Trophoblast cell (in vitro differentiated cells and primary cell): ENCODE measurements around the gene HNF4A.

Experiments used
- DNase-seq, 2 donors: peaks; one replicate each; pipeline ENCODE4 v3.0.0-alpha.2; 2016
- H2AFZ ChIP-seq: 2 replicates; pipeline ENCODE4 v1.6.1; 2013; ENCODE audit warnings: low read length, moderate library complexity, mild to moderate bottlenecking; ENCODE audit not compliant: insufficient read depth, poor library complexity
- H2AK5ac ChIP-seq: 2 replicates; pipeline ENCODE4 v1.6.1; 2013; ENCODE audit warnings: mild to moderate bottlenecking, low read length
- H2BK120ac ChIP-seq: 2 replicates; pipeline ENCODE4 v1.6.1; 2013; ENCODE audit warnings: low read length, mild to moderate bottlenecking, moderate library complexity; ENCODE audit not compliant: insufficient read depth, poor library complexity
- H2BK12ac ChIP-seq: 2 replicates; pipeline ENCODE4 v1.6.1; 2013; ENCODE audit warnings: mild to moderate bottlenecking, low read length, moderate library complexity
- H2BK5ac ChIP-seq: 2 replicates; pipeline ENCODE4 v1.6.1; 2013; ENCODE audit warnings: low read length, low read depth, moderate library complexity, mild to moderate bottlenecking; ENCODE audit not compliant: poor library complexity
- H3K14ac ChIP-seq: 2 replicates; pipeline ENCODE4 v1.6.1; 2013; ENCODE audit warnings: mild to moderate bottlenecking, low read length
- H3K18ac ChIP-seq: 2 replicates; pipeline ENCODE4 v1.6.1; 2013; ENCODE audit warnings: mild to moderate bottlenecking, low read length
- H3K23ac ChIP-seq: 2 replicates; pipeline ENCODE4 v1.6.1; 2013; ENCODE audit warnings: low read length
- H3K27ac ChIP-seq: 2 replicates; pipeline ENCODE4 v1.5.1; 2013; ENCODE audit warnings: low read depth, mild to moderate bottlenecking, inconsistent platforms, low read length, moderate library complexity
- H3K27me3 ChIP-seq: 2 replicates; pipeline ENCODE4 v1.6.1; 2013; ENCODE audit warnings: inconsistent platforms, mild to moderate bottlenecking, low read length, moderate library complexity; ENCODE audit not compliant: insufficient read depth
- H3K36me3 ChIP-seq, 2 experiments: 1 replicate in 1 of 2; 2 replicates in 1 of 2; pipeline ENCODE4 v1.6.1; 2013; ENCODE audit warnings: low read length in 2 of 2, mild to moderate bottlenecking in 2 of 2, moderate library complexity in 1 of 2; ENCODE audit not compliant: insufficient read depth in 2 of 2, control insufficient read depth in 1 of 2
- H3K4ac ChIP-seq: 2 replicates; pipeline ENCODE4 v1.6.1; 2013; ENCODE audit warnings: low read depth, mild to moderate bottlenecking, low read length, moderate library complexity
- H3K4me1 ChIP-seq, 2 experiments: 1 replicate in 1 of 2; 2 replicates in 1 of 2; pipeline ENCODE4 v1.6.1; 2013; ENCODE audit warnings: low read length in 2 of 2, mild to moderate bottlenecking in 2 of 2, moderate library complexity in 1 of 2; ENCODE audit not compliant: insufficient read depth in 2 of 2, control insufficient read depth in 1 of 2
- H3K4me2 ChIP-seq: 2 replicates; pipeline ENCODE4 v1.6.1; 2013; ENCODE audit warnings: inconsistent platforms, mild to moderate bottlenecking, low read length, moderate library complexity
- H3K4me3 ChIP-seq: 2 replicates; pipeline ENCODE4 v1.5.1; 2013; ENCODE audit warnings: mild to moderate bottlenecking, low read depth, low read length, inconsistent platforms
- H3K79me1 ChIP-seq: one replicate; pipeline ENCODE4 v1.6.1; 2013; ENCODE audit warnings: low read length
- H3K79me2 ChIP-seq: 2 replicates; pipeline ENCODE4 v1.6.1; 2013; ENCODE audit warnings: low read length, mild to moderate bottlenecking; ENCODE audit not compliant: control insufficient read depth, insufficient read depth, poor library complexity
- H3K9ac ChIP-seq: 2 replicates; pipeline ENCODE4 v1.6.1; 2013; ENCODE audit warnings: mild to moderate bottlenecking, low read length
- H3K9me3 ChIP-seq: 2 replicates; pipeline ENCODE4 v1.6.1; 2013; ENCODE audit warnings: low read depth, mild to moderate bottlenecking, control low read depth, inconsistent platforms, low read length; ENCODE audit not compliant: insufficient read depth
- H4K12ac ChIP-seq: 2 replicates; pipeline ENCODE4 v1.6.1; 2013; ENCODE audit warnings: low read depth, mild to moderate bottlenecking, low read length, moderate library complexity
- H4K8ac ChIP-seq: 2 replicates; pipeline ENCODE4 v1.6.1; 2013; ENCODE audit warnings: low read depth, mild to moderate bottlenecking, low read length, moderate library complexity
- H4K91ac ChIP-seq: one replicate; pipeline ENCODE4 v1.6.1; 2013; ENCODE audit warnings: low read depth, mild to moderate bottlenecking, low read length, moderate library complexity
- WGBS: extraction: QIAGEN DNeasy Blood & Tissue Kit; methylation state at CpG from one replicate; pipeline ENCODE4 v1.1.7; 2013; ENCODE audit warnings: missing lambda C conversion rate; ENCODE audit not compliant: insufficient read length, insufficient coverage; ENCODE audit errors: extremely low coverage; 5-methylcytosine and 5-hydroxymethylcytosine counted together

Gene HNF4A

DNA sequence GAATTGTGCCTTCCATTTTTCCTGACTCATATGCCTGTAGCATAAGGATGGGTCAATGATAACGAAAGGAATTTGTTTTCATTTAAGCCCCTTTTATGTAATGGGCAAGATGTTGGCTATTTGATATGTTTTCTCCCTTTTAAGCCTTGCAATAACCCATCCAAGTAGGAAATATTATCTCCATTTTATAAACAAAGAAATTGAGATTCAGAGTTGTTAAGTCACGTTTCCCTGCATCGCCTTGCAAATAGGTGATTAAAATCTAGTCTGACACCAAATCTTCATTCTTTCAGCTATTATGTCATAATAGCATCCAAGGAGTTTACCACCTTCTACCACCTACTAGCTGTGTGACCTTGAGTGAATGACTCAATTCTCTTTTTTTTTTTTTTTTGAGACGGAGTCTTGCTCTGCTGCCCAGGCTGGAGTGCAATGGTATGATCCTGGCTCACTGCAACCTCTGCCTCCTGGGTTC is 7.0 kb downstream of the HNF4A start:
- no peak overlapping the region for H2BK12ac ChIP-seq

GRCh38 chr20:44364068-44364467 is 8.6 kb downstream of the HNF4A start:
- no peak overlapping the region for H3K9ac ChIP-seq
- H3K4ac ChIP-seq = no peak overlapping the region
- no peak for DNase-seq
- no peak overlapping the region for H2AK5ac ChIP-seq
- no peak overlapping the region for H3K23ac ChIP-seq
- no peak overlapping the region for H3K18ac ChIP-seq
- WGBS = no CpG with 5 or more reads among the region's 4 CpGs
- no peak overlapping the region for H2BK120ac ChIP-seq
- H3K27ac ChIP-seq = no peak overlapping the region
- no peaks in the 10 kb centered on the region for H3K4me1 ChIP-seq
- H4K12ac ChIP-seq = no peak overlapping the region
- H3K79me1 ChIP-seq = no peaks in the 10 kb centered on the region
- H3K14ac ChIP-seq = no peak overlapping the region
- H2AFZ ChIP-seq = no peak overlapping the region
- H2BK5ac ChIP-seq = no peak overlapping the region
- H3K36me3 ChIP-seq = no peaks in the 10 kb centered on the region
- H3K9me3 ChIP-seq = no peaks in the 10 kb centered on the region
- no peak overlapping the region for H2BK12ac ChIP-seq
- no peaks in the 10 kb centered on the region for H3K27me3 ChIP-seq
- no peak overlapping the region for H3K4me3 ChIP-seq
- H4K8ac ChIP-seq = no peak overlapping the region
- no peaks in the 10 kb centered on the region for H3K79me2 ChIP-seq
- H4K91ac ChIP-seq = no peak overlapping the region
- H3K4me2 ChIP-seq = no peak overlapping the region

More for the DNA sequence above, 7.0 kb downstream of the HNF4A start:
- no peak overlapping the region for H2BK120ac ChIP-seq
- H2AFZ ChIP-seq = no peak overlapping the region
- no peak overlapping the region for H2AK5ac ChIP-seq
- H3K14ac ChIP-seq = no peak overlapping the region
- DNase-seq = peak; percentile 16 to 86
- H3K23ac ChIP-seq = no peak overlapping the region
- no peaks in the 10 kb centered on the region for H3K9me3 ChIP-seq
- H2BK5ac ChIP-seq = no peak overlapping the region
- no peak overlapping the region for H3K18ac ChIP-seq
- H3K27ac ChIP-seq = no peak overlapping the region
- no peak overlapping the region for H4K91ac ChIP-seq
- no peak overlapping the region for H3K9ac ChIP-seq
- H3K79me2 ChIP-seq = no peaks in the 10 kb centered on the region
- H4K12ac ChIP-seq = no peak overlapping the region
- no peaks in the 10 kb centered on the region for H3K79me1 ChIP-seq
- H3K36me3 ChIP-seq = no peaks in the 10 kb centered on the region
- no peaks in the 10 kb centered on the region for H3K27me3 ChIP-seq
- no peak overlapping the region for H3K4me2 ChIP-seq
- H3K4me3 ChIP-seq = no peak overlapping the region
- no peak overlapping the region for H3K4ac ChIP-seq
- no CpG with 5 or more reads among the region's 4 CpGs for WGBS
- H4K8ac ChIP-seq = no peak overlapping the region
- H3K4me1 ChIP-seq = no peaks in the 10 kb centered on the region

DNA sequence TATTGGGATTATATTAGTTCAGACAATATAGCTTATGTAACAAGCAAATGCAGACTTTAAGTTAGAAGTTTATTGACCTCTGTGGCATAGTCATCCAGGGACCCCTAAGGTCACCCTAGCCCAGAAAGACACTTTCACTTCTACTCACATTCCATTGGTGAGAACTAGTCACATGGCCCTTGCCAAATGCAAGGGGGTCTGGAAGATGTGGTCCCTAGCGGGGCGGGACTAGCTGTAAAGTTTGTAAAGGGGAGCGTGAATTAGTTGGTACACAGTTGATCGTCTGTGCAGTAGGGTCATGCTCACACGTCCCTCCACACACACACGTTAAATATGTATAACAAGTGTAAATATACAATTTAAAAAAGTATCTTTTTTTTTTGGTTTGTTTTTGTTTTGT is 9.3 kb downstream of the HNF4A start:
- no peak for DNase-seq
- Histone ChIP-seq H2BK120ac (no peak overlapping the region), H4K8ac (no peak overlapping the region), H3K14ac (no peak overlapping the region), H3K4me2 (no peak overlapping the region), H4K91ac (no peak overlapping the region), H3K27ac (no peak overlapping the region), H3K23ac (no peak overlapping the region), H3K4me3 (no peak overlapping the region), H3K4ac (no peak overlapping the region), H2BK12ac (no peak overlapping the region), H2AFZ (no peak overlapping the region), H3K4me1 (no peaks in the 10 kb centered on the region), H3K18ac (no peak overlapping the region), H2AK5ac (no peak overlapping the region), H3K36me3 (no peaks in the 10 kb centered on the region), H3K79me2 (no peaks in the 10 kb centered on the region), H3K9ac (no peak overlapping the region), H2BK5ac (no peak overlapping the region), H3K9me3 (no peaks in the 10 kb centered on the region), H3K27me3 (no peaks in the 10 kb centered on the region), H4K12ac (no peak overlapping the region), H3K79me1 (no peaks in the 10 kb centered on the region)
- WGBS = no CpG with 5 or more reads among the region's 6 CpGs

GRCh38 chr20:44367746-44368145 is 12.2 kb downstream of the HNF4A start:
- Histone ChIP-seq H4K8ac (no peak overlapping the region), H3K79me1 (no peaks in the 10 kb centered on the region), H3K18ac (no peak overlapping the region), H2AK5ac (no peak overlapping the region), H3K9me3 (no peaks in the 10 kb centered on the region), H3K79me2 (no peaks in the 10 kb centered on the region), H3K27ac (no peak overlapping the region), H2AFZ (no peak overlapping the region), H2BK12ac (no peak overlapping the region), H2BK5ac (no peak overlapping the region), H4K91ac (no peak overlapping the region), H3K27me3 (no peaks in the 10 kb centered on the region), H3K4ac (no peak overlapping the region), H3K14ac (no peak overlapping the region), H3K36me3 (no peaks in the 10 kb centered on the region), H3K9ac (no peak overlapping the region), H3K4me2 (no peak overlapping the region), H3K4me1 (no peaks in the 10 kb centered on the region), H4K12ac (no peak overlapping the region), H3K4me3 (no peak overlapping the region), H2BK120ac (no peak overlapping the region), H3K23ac (no peak overlapping the region)
- WGBS = no CpG with 5 or more reads among the region's 6 CpGs
- no peak for DNase-seq
